Hematopoietic multipotent progenitor cell (in vitro differentiated cells): ENCODE data around the gene OCLN. TPM values are rescaled to one million over a fixed set of nuclear protein-coding genes. Genes with fewer than 3 reads are reported as not detected.
"Not testable (repeated sequence)": the region's sequence is repeated elsewhere in the genome, so short reads cannot be mapped to it uniquely, and the experiment has no call there.

ENCODE experiments used
- DNase-seq, 3 donors: peaks; one replicate each; pipeline ENCODE4 v3.0.0-alpha.2; 2011 to 2015; ENCODE audit warnings: low read depth in 2 of 3, low spot score in 2 of 3
- total RNA-seq: library from RNA; depleted of rRNA; stranded (reverse); fragments of >200 nt; gene quantifications from one replicate; pipeline ENCODE4 v1.2.3, GENCODE V29; 2012

OCLN gene
- total RNA-seq, 1 donor, result 18.6 TPM

GRCh38 chr5:69489246-69489645 is 3.3 kb upstream of the OCLN start:
- no peak for DNase-seq

- DNase-seq, result no peak
Observed at GRCh38 chr5:69491027-69491426, 1.6 kb upstream of the OCLN start.

GRCh38 chr5:69491838-69492390 is 676 bp upstream of the OCLN start:
- DNase-seq, result no peak

- DNase-seq, result peak in 2 of 3 donors; percentile 50 to 60
Observed at GRCh38 chr5:69492923-69493395, 369 bp downstream of the OCLN start.

GRCh38 chr5:69493396-69494133 is 975 bp downstream of the OCLN start:
- DNase-seq, result peak in 2 of 3 donors; percentile 60 to 74

GRCh38 chr5:69494452-69494851 is 1.9 kb downstream of the OCLN start:
- DNase-seq, result no peak

- no peak for DNase-seq
Observed at GRCh38 chr5:69497006-69497520, 4.5 kb downstream of the OCLN start.

GRCh38 chr5:69498384-69498783 is 5.8 kb downstream of the OCLN start:
- DNase-seq, result no peak

GRCh38 chr5:69502367-69502766 is 9.8 kb downstream of the OCLN start:
- DNase-seq, result no peak

GRCh38 chr5:69502767-69503488 is 10.3 kb downstream of the OCLN start:
- DNase-seq, result no peak

GRCh38 chr5:69504036-69504435 is 11.4 kb downstream of the OCLN start:
- no peak for DNase-seq

- no peak for DNase-seq
Observed at GRCh38 chr5:69505306-69505705, 12.7 kb downstream of the OCLN start.

GRCh38 chr5:69509212-69509611 is 16.6 kb downstream of the OCLN start:
- no peak for DNase-seq

GRCh38 chr5:69510694-69511093 is 18.1 kb downstream of the OCLN start:
- no peak for DNase-seq

GRCh38 chr5:69512740-69513260 is 20.2 kb downstream of the OCLN start:
- no peak for DNase-seq

- not testable (repeated sequence) for DNase-seq
Observed at GRCh38 chr5:69515570-69515969, 23.0 kb downstream of the OCLN start.

GRCh38 chr5:69516769-69517168 is 24.2 kb downstream of the OCLN start:
- DNase-seq, result no peak

GRCh38 chr5:69517763-69518212 is 25.2 kb downstream of the OCLN start:
- DNase-seq, result no peak

GRCh38 chr5:69519285-69519684 is 26.7 kb downstream of the OCLN start:
- no peak for DNase-seq

GRCh38 chr5:69522035-69522434 is 29.4 kb downstream of the OCLN start:
- no peak for DNase-seq

- DNase-seq, result no peak
Observed at GRCh38 chr5:69525490-69525889, 32.9 kb downstream of the OCLN start.
